HT1080 (cell line): Measurements from ENCODE around the gene NRL. TPM values are rescaled to one million over a fixed set of nuclear protein-coding genes. Genes with fewer than 3 reads are reported as not detected.
"Not testable (repeated sequence)": the region's sequence is repeated elsewhere in the genome, so short reads cannot be mapped to it uniquely, and the experiment has no call there.

Experiments used
- DNase-seq: peaks from one replicate; pipeline ENCODE4 v3.0.0-alpha.2; 2015; ENCODE audit warnings: low read depth
- total RNA-seq: library from RNA; depleted of rRNA; stranded (reverse); fragments of >200 nt; shearing (Covaris generic); gene quantifications from 2 replicates; pipeline ENCODE4 v1.2.3, GENCODE V29; 2014

The NRL gene
- total RNA-seq, 1 experiment from 2014 or later = 4.4 TPM

- no peak for DNase-seq
These were observed 12.9 kb upstream of the NRL start for GRCh38 chr14:24127673-24128072.

DNA sequence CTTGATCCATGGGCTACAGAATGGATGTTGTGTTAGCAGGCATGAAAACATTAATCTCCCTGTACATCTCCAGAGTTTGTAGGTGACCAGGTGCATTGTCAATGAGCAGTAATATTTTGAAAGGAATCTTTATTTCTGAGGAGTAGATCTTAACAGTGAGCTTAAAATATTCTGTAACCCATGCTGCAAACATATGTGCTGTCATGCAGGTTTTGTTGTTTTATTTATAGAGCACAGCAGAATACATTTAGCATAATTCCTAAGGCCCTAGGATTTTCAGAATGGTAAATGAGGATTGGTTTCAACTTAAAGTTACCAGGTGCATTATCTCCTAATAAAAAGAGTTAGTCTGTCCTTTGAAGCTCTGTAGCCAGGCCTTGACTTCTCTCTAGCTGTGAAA lies 12.2 kb upstream of the NRL start:
- no peak for DNase-seq

- no peak for DNase-seq
These were observed 9.0 kb upstream of the NRL start for GRCh38 chr14:24123424-24124417.

DNA sequence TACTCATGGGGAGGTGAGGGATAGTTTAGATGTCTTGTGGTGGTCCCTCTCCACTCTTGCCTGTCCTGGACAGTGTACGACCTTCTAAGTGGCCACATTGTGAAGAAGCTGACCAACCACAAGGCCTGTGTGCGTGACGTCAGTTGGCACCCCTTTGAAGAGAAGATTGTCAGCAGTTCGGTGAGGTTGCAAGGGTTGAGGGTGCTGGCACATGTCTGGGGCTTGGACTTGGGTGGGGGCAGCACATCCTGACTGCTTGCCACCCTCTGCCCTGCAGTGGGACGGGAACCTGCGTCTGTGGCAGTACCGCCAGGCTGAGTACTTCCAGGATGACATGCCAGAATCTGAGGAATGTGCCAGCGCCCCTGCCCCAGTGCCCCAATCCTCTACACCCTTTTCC lies 8.1 kb upstream of the NRL start:
- no peak for DNase-seq

GRCh38 chr14:24122416-24122815 lies 7.7 kb upstream of the NRL start:
- DNase-seq = no peak

DNA sequence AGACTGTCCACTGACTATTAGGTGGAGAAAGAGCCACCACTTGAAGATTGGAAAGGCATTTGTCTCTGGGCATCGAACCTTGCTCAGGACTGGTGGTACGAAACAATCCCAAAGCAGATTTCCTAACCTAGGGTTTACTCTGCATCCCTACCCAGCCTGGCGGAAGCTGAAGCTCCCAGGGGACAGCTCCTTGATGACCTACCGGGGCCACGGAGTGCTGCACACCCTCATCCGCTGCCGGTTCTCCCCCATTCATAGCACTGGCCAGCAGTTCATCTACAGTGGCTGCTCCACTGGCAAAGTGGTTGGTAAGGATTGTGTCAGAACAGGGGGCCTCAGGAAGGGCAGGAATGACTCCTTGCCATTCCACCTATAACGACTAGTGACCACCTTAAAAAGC lies 6.5 kb upstream of the NRL start:
- DNase-seq = no peak

- DNase-seq = no peak
These were observed 4.9 kb upstream of the NRL start for GRCh38 chr14:24119691-24120090.

- no peak for DNase-seq
These were observed 2.4 kb upstream of the NRL start for GRCh38 chr14:24117179-24117578.

- DNase-seq = no peak
These were observed 1.5 kb upstream of the NRL start for GRCh38 chr14:24116128-24116814.

DNA sequence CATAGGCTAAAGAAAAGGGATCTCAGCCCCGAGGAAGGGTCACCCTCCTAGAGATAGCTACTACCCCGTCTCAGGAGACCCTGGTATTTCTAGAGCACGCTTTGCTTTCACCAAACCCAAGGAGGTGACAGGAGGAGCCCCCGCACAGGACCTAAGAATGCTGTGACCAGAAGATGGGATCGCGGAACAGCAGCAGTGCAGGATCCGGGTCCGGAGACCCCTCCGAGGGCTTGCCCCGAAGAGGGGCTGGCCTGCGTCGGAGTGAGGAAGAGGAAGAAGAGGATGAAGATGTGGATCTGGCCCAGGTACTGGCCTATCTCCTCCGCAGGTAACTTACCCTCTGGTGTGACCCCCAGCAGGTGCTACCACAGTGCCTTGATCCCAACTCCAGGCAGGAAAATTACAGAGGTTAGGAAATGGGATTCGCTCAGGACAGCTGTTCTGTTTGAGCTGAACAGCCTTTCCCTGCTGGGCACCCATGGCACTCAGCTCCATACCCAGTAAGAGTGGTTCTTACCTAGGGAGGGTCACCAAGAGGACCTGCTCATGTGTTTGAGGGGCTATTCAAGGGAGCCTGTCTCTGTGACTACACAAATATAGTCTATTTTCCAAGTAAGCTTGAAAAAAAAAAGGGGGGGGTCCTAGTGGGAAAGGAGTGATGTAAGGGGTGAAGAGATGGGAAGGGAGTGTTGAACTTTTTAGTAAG lies 826 bp upstream of the NRL start:
- DNase-seq = no peak

GRCh38 chr14:24113801-24114531 lies 783 bp downstream of the NRL start:
- peak; percentile 89 for DNase-seq

GRCh38 chr14:24113379-24113800 lies 1.4 kb downstream of the NRL start:
- no peak for DNase-seq

DNA sequence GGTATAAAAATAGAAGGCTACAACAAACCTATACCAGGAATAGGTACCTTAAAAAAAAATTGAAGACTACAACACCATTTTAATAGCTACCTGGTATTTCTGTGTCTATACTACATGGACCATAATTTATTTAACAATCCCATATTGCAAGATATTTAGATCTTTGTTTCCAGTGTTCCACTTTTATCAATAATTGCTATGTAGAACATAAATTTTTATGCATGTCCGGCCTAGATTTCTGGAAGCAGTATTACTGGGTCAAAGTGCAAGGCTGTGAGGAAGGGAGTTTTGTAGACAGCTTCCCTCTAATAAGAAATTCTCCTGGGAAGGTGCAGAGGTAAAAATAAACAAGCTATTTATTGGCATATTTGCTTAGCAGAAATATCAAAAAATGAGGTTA lies 4.2 kb downstream of the NRL start:
- DNase-seq = no peak

GRCh38 chr14:24110060-24110459 lies 4.7 kb downstream of the NRL start:
- no peak for DNase-seq

DNA sequence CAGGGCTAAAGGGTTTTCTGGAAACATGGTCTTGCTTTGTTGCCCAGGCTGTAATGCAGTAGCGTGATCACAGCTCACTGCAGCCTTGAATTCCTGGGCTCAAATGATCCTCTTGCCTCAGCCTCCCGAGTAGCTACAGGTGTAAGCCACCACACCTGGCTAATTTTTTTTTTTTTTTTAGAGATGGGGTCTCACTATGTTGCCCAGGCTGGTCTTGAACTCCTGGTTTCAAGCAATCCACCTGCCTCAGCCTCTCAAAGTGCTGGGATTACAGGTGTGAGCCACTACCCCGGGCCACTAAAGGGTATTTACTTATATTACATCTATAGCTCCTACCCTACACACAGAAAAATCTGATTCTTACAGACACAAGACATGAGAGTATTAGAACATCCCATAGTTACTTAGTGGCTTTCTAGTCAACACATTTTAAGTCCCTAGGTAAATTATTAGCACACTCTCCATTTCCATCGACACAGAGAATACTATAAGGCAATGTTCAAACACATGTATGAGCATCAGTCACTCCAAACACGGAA lies 6.3 kb downstream of the NRL start:
- no peak for DNase-seq

- no peak for DNase-seq
These were observed 8.0 kb downstream of the NRL start for GRCh38 chr14:24106672-24107271.

GRCh38 chr14:24105609-24106239 lies 9.0 kb downstream of the NRL start:
- not testable (repeated sequence) for DNase-seq

DNA sequence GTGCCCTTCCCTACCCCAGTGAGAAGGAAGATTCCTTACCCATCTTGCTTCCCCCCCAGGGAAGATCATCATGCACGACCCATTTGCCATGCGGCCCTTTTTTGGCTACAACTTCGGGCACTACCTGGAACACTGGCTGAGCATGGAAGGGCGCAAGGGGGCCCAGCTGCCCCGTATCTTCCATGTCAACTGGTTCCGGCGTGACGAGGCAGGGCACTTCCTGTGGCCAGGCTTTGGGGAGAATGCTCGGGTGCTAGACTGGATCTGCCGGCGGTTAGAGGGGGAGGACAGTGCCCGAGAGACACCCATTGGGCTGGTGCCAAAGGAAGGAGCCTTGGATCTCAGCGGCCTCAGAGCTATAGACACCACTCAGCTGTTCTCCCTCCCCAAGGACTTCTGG lies 11.3 kb downstream of the NRL start:
- no peak for DNase-seq

- DNase-seq = no peak
These were observed 12.2 kb downstream of the NRL start for GRCh38 chr14:24102357-24103048.
